Activated CD8-positive, alpha-beta memory T cell treated with anti-CD3 and anti-CD28 coated beads, Interleukin-2, amount 50 U/mL, for 24 hours (primary cell): Measurements from ENCODE around the gene KCNK2.
"Not testable (repeated sequence)": the region's sequence is repeated elsewhere in the genome, so short reads cannot be mapped to it uniquely, and the experiment has no call there.

Source experiments
- DNase-seq: peaks from one replicate; pipeline ENCODE4 v3.0.0-alpha.2; 2020; ENCODE audit errors: extremely low read depth

KCNK2 gene

DNA sequence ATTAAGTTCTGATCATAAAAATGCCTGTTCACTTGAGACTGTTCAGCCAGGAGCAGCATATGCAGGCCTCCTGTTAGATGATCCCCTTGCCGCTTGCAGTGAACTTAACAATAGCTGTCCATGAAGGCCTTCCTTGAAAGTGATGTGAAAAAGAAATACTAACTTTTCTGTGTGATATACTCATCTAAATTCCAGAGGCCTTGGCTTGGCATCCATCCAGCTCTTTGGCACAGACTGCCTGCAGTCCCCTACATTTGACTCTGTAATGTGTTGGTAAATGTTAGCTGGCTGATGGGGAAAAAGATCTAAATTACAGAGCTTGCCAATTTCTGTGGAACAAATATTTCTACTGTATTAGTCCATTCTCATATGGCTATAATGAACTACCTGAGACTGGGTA, 73.7 kb downstream of the KCNK2 start:
- DNase-seq: no peak

GRCh38 chr1:215160351-215160750, 77.8 kb downstream of the KCNK2 start:
- no peak for DNase-seq

DNA sequence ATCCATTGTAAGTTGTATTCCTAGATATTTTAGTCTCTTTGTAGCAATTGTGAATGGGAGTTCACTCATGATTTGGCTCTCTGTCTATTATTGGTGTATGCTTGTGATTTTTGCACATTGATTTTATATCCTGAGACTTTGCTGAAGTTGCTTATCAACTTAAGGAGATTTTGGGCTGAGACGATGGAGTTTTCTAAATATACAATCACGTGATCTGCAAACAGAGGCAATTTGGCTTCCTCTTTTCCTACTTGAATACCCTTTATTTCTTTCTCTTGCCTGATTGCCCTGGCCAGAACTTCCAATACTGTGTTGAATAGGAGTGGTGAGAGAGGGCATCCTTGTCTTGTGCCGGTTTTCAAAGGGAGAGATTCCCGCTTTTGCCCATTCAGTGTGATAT, 80.6 kb downstream of the KCNK2 start:
- not testable (repeated sequence) for DNase-seq

DNA sequence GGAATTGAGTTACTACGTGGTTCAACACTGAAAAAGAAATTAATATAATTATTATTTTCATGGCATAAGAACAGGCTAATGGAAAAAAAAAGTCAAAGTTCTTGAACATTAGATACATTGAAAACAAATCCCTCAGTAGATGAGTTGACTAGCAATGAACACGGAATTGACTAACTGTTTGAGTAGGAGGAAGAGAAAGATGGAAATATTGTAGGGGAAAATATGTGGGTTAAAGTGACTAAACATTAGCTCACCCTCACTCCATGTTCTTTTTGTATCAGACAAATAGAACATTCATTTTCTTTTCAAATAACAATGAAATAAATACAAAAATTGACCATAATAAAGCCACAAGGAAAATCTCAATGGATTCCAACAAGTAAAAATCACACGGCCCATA, 84.3 kb downstream of the KCNK2 start:
- no peak for DNase-seq

- no peak for DNase-seq
These were observed 99.0 kb downstream of the KCNK2 start for GRCh38 chr1:215181518-215181917.

DNA sequence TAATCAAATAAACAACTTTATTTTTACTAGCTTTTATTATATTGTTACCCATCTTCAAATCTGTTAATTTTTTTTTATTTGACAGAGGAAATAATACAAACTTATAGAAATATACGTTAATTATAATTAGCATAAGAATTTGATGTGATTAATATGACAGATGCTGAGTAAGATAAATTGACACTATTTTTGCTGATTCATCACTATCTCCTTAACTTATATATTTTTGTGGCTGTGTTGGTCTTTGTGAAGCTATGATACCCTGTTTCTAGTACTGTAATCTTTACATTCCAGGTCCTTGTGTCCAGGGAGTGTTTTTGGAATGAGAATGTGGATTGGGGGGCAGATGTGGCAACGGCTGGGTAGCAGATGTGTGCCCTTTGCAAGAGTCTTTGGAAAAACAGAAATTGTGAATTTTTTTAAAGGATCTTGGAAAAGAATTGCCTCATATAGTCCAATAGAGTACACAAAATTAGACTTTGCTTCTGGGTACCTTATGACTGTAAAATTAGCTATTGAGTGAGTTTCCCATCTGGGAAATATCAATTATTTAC, 102.6 kb downstream of the KCNK2 start:
- DNase-seq: no peak

GRCh38 chr1:215188302-215188950, 105.9 kb downstream of the KCNK2 start:
- DNase-seq: no peak

GRCh38 chr1:215192306-215192705, 109.8 kb downstream of the KCNK2 start:
- DNase-seq: no peak

- no peak for DNase-seq
These were observed 115.5 kb downstream of the KCNK2 start for GRCh38 chr1:215198021-215198420.

DNA sequence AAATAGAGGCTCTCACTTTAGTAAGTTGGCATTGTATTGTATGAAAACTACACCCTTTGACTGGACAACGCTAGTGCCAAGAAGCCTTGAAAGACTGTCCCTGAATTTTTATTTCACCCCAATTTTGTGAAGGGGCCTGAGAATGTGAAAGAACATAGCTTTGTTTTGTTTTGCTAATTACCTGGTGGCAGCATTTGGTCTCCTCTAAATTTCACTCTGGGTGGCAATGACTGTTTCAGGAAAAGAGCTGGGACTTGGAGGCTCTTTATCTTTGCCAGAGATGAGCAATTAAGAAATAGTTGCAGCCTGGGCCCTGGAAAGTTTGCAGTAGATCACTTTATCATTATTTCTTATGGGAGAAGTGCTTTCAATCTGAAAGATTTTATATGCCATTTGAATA, 117.6 kb downstream of the KCNK2 start:
- DNase-seq: no peak

- DNase-seq: no peak
These were observed 118.7 kb downstream of the KCNK2 start for GRCh38 chr1:215201283-215201682.

DNA sequence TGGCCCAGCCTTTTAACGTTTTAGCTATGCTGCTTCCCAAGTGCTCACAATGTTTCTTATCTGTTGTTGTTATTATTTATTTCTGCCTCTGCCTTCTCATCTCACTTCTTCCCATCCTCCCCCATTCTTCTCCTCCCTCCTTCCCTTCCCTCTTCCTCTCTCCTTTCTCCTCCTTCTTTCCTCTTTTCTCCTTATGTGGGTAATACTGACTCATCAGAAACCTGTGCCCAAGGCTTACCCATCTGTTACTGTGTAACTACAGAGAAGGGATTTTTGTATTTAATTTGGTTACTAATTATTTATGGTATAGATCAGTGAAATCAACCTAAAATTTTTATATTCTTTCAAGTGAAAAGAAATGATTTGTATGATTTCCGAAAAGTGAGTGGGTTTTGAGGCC, 120.3 kb downstream of the KCNK2 start:
- no peak for DNase-seq

DNA sequence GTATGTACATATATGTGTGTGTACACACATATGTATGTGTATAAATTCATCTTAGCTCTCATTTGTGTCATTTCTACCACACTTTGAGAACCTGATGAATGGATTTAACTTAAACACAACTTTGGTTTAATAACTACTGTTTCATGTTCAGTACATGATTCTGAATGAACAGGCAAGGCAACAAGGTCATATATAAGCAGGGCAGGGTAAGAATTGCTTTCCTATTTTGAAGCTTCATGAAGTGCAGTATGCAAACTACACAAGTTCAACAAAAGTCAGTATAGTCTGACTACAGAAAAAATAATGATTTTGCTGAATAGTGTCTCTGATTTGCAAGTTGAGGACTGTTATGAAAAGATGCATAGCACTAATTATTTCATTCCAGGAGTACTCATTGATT, 127.6 kb downstream of the KCNK2 start:
- no peak for DNase-seq

- no peak for DNase-seq
These were observed 133.3 kb downstream of the KCNK2 start for GRCh38 chr1:215215846-215216245.

DNA sequence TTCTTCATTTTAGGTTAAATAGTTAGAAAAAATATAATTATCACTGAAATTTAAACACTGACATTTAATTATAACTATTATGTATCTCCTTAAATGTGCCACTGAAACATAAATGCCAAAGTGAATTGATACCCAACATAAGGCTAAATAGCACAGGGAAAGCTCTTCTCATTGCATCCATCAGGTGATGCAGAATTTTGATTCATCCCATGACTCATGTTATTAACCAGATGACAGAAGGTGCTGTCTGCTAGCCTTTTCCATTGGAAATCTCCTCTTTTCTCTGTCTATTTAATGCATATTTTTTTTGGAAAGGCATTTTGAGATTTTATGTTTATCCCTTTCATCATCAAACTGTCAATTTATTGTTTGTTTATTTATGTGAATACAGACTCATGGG, 136.8 kb downstream of the KCNK2 start:
- DNase-seq: no peak

DNA sequence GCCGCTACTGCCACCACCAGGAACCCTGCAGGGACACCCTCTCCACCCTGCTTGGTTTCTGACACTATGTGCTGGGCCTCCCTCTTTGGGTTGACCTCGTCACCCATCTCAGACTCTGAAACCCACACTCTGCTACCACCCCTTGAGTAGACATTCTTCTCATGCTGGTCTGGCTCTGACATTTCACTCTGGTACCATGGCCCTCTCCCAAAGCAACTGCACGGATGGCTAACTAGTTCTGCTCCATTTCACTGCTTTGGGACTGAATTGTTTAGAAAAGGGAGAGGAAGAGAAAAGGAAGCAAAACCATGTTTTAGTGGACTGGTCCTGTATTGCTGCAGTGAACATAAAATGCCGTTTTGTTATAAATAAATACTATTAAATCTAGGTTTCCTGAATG, 137.8 kb downstream of the KCNK2 start:
- no peak for DNase-seq

DNA sequence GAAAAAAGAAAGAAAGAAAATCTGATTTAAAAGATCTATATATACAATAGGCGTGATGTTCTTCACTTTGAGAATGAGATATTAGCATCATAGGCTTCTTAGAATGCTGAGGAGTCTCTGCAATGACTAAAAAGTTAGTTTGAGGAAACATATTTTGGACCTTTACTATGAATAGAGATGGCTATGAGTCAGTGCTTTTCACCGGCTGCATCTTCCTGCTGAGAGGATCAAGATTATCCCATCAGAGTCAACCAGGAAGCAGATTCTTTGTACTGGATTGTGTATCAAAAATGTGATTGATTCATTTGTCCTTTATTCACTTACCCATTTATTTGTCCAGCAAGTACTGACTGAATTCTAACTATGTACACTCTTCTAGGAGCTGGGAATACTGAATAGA, 144.2 kb downstream of the KCNK2 start:
- DNase-seq: no peak

DNA sequence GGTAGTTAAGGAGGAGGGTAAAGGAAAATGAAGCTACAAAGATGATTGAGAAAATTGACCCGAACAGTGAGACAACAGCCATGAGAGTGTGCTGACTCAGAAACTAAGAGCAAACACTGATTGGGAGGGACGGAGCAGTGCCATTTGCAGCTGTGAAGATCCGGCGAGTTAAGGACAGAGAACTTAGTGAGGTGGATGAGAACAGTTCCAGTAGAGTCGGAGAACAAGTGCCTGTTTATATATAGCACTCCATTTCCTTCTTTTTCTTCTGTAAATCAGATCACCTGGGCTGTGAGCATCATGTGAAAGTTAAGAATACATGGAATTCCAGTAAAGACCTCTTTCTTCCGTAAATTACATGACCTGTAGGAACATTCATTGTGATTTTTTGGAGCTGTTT, 145.7 kb downstream of the KCNK2 start:
- DNase-seq: no peak

GRCh38 chr1:215241451-215241850, 158.9 kb downstream of the KCNK2 start:
- DNase-seq: no peak

GRCh38 chr1:215243345-215244054, 161.0 kb downstream of the KCNK2 start:
- no peak for DNase-seq

GRCh38 chr1:215250913-215251312, 168.4 kb downstream of the KCNK2 start:
- DNase-seq: no peak

DNA sequence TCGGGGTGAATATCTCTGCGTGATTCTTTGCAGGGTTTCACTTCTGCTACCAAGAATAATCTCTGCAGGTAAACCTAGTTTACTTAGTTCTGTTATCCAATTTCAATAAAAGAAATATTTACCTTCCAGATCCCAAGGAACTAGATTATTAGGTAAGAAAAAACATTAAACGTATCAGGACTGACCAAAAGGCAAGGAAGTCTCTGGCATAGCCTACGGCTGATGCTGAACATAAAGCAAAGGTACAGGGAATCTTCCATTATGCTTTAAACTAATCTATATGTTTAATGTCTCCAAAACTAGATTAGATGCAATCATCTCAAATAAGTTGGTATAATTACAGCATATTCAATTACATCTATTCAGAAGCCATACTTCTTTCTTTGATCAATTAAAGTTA, 168.9 kb downstream of the KCNK2 start:
- DNase-seq: no peak

DNA sequence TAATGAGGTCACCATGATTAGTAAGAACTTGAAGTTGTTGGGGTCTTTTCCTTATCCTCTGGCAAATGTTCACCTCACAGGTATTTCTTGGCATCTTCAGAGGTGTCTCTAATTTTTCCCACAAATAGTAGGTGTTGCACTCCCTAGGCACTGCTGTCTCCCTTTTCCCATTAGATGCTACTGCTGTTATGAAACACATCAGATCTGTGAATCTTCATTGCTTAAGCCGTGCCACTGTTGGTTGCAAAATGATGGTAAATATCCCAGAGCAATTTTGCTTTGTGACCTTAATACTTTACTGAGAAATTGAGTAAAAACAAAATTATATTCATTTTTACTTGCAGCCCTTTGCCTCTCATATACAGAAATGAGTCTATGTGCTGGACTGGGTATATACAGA, 169.6 kb downstream of the KCNK2 start:
- DNase-seq: no peak
